Measurements from ENCODE around the gene SDS.

DNA sequence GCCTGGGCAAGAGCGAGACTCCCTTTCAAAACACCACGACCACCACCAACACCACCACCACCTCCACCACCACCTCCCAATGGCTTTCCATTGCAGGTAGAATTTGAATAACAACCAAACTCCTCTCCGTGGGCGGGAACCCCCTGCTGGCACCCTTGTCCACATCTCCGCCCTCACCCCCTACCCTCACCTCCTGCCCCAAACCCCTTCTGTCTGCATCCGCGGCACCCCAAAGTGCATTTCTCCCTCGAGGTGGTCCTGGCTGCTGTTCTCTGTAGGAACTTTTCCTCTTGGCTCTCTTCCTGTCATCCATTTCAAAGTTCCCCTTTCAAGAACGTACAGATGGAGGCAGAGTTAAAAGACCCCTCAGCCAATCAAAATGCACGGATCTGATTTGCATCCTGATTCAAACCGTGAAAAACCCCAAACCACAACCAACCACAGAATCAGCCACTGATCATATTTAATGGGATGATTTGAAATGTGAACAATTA, 22.3 kb upstream of the SDS start:
- TF ChIP-seq CHD4 (IDR thresholded peaks at IDR 0.05; ENCODE audit: borderline replicate concordance, low read length) (no peak), GRHL1 (CRISPR knock-in tag; conservative IDR thresholded peaks at IDR 0.05) (no peak), NBN (conservative IDR thresholded peaks at IDR 0.05) (no peak)
